Ishikawa (cell line): ENCODE measurements around the gene RBKS.

Experiments used
- CREB1 ChIP-seq: IDR thresholded peaks from 2 replicates; pipeline ENCODE4 v1.6.1; 2012; ENCODE audit warnings: low read depth
- MAX ChIP-seq: IDR thresholded peaks from 2 replicates; pipeline ENCODE4 v1.6.1; 2012
- REST ChIP-seq: IDR thresholded peaks from 2 replicates; pipeline ENCODE4 v1.6.1; 2012; ENCODE audit warnings: low read depth, mild to moderate bottlenecking
- TCF12 ChIP-seq: IDR thresholded peaks from 2 replicates; pipeline ENCODE4 v1.6.1; 2012; ENCODE audit warnings: low read depth

GRCh38 chr2:27884601-27885000 lies 5.6 kb downstream of the RBKS start:
- TF ChIP-seq MAX: no peak
- TF ChIP-seq TCF12: no peak
- no peak for TF ChIP-seq REST
- no peak for TF ChIP-seq CREB1
